ENCODE data around the gene RALB. TPM values are rescaled to one million over a fixed set of nuclear protein-coding genes. Genes with fewer than 3 reads are reported as not detected.

Gene RALB
- total RNA-seq, 2 donors from 2014 or later = 37.1 to 45.8 TPM

- Histone ChIP-seq H3K4me1 (ENCODE audit: control insufficient read depth, insufficient read depth, low read length) (peaks cover 4% of the 10 kb centered on the region), H3K27ac (ENCODE audit: low read depth, low read length) (no peak overlapping the region), H3K9ac (ENCODE audit: extremely low read depth, low read length, poor library complexity, severe bottlenecking) (no peak overlapping the region), H3K27me3 (ENCODE audit: control insufficient read depth, insufficient read depth, low read length, poor library complexity, severe bottlenecking) (peaks cover 27% of the 10 kb centered on the region), H3K36me3 (ENCODE audit: control insufficient read depth, insufficient read depth, low read length) (no peaks in the 10 kb centered on the region), H3K9me3 (ENCODE audit: control insufficient read depth, low read length) (peaks cover 2% of the 10 kb centered on the region), H3K4me3 (ENCODE audit: low read length) (no peak overlapping the region)
- DNase-seq = no peak
- Mint-ChIP-seq H3K4me1 (peaks cover 30% of the 10 kb centered on the region), H3K36me3 (ENCODE audit: low read depth) (peaks cover 3% of the 10 kb centered on the region), H3K4me3 (no peak overlapping the region), H3K27me3 (ENCODE audit: insufficient read depth) (peaks cover 64% of the 10 kb centered on the region), H3K27ac (no peak overlapping the region), H3K9me3 (peaks cover 2% of the 10 kb centered on the region)
- 75 to 85% methylated on average over 4 of the region's 4 CpGs for WGBS, 2 experiments (ENCODE audit: insufficient coverage in 1 of 2, insufficient read length in 1 of 2)
- TF ChIP-seq, protein P1, sequence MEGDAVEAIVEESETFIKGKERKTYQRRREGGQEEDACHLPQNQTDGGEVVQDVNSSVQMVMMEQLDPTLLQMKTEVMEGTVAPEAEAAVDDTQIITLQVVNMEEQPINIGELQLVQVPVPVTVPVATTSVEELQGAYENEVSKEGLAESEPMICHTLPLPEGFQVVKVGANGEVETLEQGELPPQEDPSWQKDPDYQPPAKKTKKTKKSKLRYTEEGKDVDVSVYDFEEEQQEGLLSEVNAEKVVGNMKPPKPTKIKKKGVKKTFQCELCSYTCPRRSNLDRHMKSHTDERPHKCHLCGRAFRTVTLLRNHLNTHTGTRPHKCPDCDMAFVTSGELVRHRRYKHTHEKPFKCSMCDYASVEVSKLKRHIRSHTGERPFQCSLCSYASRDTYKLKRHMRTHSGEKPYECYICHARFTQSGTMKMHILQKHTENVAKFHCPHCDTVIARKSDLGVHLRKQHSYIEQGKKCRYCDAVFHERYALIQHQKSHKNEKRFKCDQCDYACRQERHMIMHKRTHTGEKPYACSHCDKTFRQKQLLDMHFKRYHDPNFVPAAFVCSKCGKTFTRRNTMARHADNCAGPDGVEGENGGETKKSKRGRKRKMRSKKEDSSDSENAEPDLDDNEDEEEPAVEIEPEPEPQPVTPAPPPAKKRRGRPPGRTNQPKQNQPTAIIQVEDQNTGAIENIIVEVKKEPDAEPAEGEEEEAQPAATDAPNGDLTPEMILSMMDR (conservative IDR thresholded peaks at IDR 0.05) = no peak
Observed at GRCh38 chr2:120250640-120251039, 2.0 kb upstream of the RALB start.

- H3K4me1 Mint-ChIP-seq = peaks cover 26% of the 10 kb centered on the region
- H3K4me3 Mint-ChIP-seq = no peak overlapping the region
- Histone ChIP-seq H3K9me3 (ENCODE audit: control insufficient read depth, low read length) (peaks cover 6% of the 10 kb centered on the region), H3K4me1 (ENCODE audit: control insufficient read depth, insufficient read depth, low read length) (peaks cover 4% of the 10 kb centered on the region), H3K4me3 (ENCODE audit: low read length) (no peak overlapping the region), H3K36me3 (ENCODE audit: control insufficient read depth, insufficient read depth, low read length) (no peaks in the 10 kb centered on the region), H3K9ac (ENCODE audit: extremely low read depth, low read length, poor library complexity, severe bottlenecking) (no peak overlapping the region), H3K27ac (ENCODE audit: low read depth, low read length) (no peak overlapping the region), H3K27me3 (ENCODE audit: control insufficient read depth, insufficient read depth, low read length, poor library complexity, severe bottlenecking) (peaks cover 27% of the 10 kb centered on the region)
- TF ChIP-seq, protein P1 (conservative IDR thresholded peaks at IDR 0.05) = no peak
- peaks cover 4% of the 10 kb centered on the region for H3K9me3 Mint-ChIP-seq
- H3K36me3 Mint-ChIP-seq (ENCODE audit: low read depth) = peaks cover 8% of the 10 kb centered on the region
- no peak overlapping the region for H3K27ac Mint-ChIP-seq
- DNase-seq = no peak
- 79 to 89% methylated on average over 2 to 3 of the region's 3 CpGs for WGBS, 2 experiments (ENCODE audit: insufficient coverage in 1 of 2, insufficient read length in 1 of 2)
- H3K27me3 Mint-ChIP-seq (ENCODE audit: insufficient read depth) = peaks cover 64% of the 10 kb centered on the region
Observed at GRCh38 chr2:120251078-120251477, 1.6 kb upstream of the RALB start.

DNA sequence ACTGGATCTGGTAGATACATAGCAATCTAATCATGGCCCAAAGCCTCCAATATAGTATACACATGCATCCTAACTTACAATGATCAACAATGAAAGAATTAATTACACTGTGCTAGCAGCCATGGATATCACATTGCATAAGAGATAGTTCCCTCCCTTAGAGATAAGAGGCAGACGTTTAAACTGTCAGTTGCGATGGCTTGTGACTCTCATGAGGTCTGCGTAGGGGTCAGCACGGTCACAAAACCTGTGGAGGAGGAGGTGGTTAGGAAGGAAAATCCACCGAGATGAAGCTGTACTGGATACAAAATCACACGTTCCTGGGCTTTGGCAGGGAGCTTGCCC lies 800 bp upstream of the RALB start:
- Histone ChIP-seq H3K27ac (ENCODE audit: low read depth, low read length) (no peak overlapping the region), H3K9me3 (ENCODE audit: control insufficient read depth, low read length) (peaks cover 14% of the 10 kb centered on the region), H3K4me1 (ENCODE audit: control insufficient read depth, insufficient read depth, low read length) (no peaks in the 10 kb centered on the region), H3K27me3 (ENCODE audit: control insufficient read depth, insufficient read depth, low read length, poor library complexity, severe bottlenecking) (peaks cover 27% of the 10 kb centered on the region), H3K36me3 (ENCODE audit: control insufficient read depth, insufficient read depth, low read length) (no peaks in the 10 kb centered on the region), H3K9ac (ENCODE audit: extremely low read depth, low read length, poor library complexity, severe bottlenecking) (no peak overlapping the region), H3K4me3 (ENCODE audit: low read length) (peak overlapping the region; percentile 88)
- WGBS, 2 experiments (ENCODE audit: insufficient coverage in 1 of 2, insufficient read length in 1 of 2) = 13 to 16% methylated on average over 6 of the region's 6 CpGs
- Mint-ChIP-seq H3K4me3 (peak overlapping the region; percentile 88), H3K27ac (no peak overlapping the region), H3K36me3 (ENCODE audit: low read depth) (peaks cover 15% of the 10 kb centered on the region), H3K4me1 (peaks cover 21% of the 10 kb centered on the region), H3K9me3 (peaks cover 11% of the 10 kb centered on the region), H3K27me3 (ENCODE audit: insufficient read depth) (peaks cover 62% of the 10 kb centered on the region)
- TF ChIP-seq, protein P1 (conservative IDR thresholded peaks at IDR 0.05) = no peak
- DNase-seq = no peak
